Stimulated activated CD8-positive, alpha-beta memory T cell treated with anti-CD3 and anti-CD28 coated beads, Interleukin-7, amount 100 ng/mL, for 4 hours (primary cell): ENCODE results near the gene PTPRG.

ENCODE experiments used
- DNase-seq, 2 donors: peaks; one replicate each; pipeline ENCODE4 v3.0.0-alpha.2; 2020; ENCODE audit warnings: low read depth in 2 of 2

PTPRG gene

GRCh38 chr3:61761694-61762430 lies 200.5 kb downstream of the PTPRG start:
- DNase-seq = no peak

DNA sequence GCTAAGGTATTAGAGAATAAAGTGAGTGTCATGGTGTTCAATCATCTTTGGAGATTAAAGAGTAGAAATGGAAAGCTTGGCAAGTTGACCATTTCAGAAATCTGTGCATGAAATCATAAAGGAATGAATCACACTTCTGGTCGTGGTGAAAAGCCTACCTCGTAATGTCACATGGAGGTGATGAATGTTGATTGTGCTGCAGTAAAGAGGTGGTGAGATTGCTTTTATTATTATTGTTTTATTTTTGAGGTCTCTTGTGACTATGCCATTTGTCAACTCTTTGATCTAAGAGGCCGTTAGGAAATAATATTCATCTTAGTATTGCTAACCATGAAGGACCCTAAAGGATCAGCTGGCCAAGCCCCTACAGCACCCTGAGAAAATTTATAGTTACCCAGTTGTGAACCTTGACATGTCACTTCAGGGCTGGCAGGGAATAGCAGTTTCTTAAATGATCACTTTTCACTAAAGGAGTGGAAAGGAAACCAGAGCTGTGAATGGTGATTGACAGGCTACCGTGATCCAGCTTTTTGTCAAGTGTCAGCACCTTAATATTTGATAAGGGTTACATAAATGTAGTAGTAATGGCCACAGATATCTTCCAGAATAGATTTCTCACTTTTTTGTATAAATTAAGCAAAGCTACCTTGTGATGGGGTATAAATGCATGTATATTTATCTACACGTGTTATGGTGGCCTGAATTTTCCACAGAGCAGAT lies 203.9 kb downstream of the PTPRG start:
- DNase-seq = no peak

- no peak for DNase-seq
Measured at GRCh38 chr3:61768284-61769037, 207.1 kb downstream of the PTPRG start.

- no peak for DNase-seq
Measured at GRCh38 chr3:61769266-61769990, 208.1 kb downstream of the PTPRG start.

DNA sequence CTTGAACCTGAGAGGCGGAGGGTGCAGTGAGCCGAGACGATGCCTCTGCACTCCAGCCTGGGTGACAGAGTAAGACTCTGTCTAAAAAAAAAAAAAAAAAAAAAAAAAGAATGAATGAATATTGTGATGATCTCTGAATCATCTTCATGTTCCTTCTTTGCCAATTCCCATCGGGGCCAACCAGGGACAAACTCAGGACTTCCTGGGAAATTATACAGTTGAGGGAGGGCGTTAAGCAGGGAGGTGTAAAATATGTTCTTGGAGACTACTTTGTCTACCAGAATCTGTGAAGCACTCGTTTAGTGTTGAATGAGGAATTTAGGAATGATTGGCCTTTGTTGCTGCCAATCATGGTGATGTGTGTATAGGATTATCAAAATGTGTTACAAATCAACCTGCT lies 210.6 kb downstream of the PTPRG start:
- DNase-seq = no peak

- no peak for DNase-seq
Measured at GRCh38 chr3:61772456-61772855, 211.1 kb downstream of the PTPRG start.

DNA sequence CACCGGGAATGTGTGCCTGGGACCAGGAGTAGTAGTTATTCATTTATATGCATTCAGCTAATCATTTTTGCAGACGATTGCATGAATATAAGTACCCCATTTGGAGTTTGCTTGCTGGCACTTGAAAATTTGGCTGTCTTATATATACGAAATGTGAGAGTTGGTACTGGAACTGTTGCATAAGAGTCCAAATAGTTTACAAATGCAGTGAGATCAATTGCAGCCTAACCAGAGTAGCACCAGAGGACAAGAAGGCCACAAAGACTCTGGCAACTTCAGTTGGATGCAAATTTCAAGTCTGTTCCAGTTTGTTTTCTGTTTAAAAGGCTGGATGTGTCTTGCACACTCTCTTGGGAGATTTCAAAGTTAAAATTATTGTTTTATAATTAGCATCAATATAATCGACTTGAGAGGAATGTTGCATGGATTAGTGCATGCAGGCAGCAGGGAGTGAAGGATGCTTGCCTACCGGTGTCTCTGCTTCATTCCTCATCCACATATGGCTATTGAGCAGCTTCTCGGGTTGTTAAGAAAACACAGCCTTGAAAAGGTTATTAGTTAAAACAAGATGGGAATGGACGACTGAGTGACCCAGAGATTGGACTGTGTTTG lies 213.0 kb downstream of the PTPRG start:
- no peak for DNase-seq

GRCh38 chr3:61776390-61776789 lies 215.0 kb downstream of the PTPRG start:
- DNase-seq = no peak

DNA sequence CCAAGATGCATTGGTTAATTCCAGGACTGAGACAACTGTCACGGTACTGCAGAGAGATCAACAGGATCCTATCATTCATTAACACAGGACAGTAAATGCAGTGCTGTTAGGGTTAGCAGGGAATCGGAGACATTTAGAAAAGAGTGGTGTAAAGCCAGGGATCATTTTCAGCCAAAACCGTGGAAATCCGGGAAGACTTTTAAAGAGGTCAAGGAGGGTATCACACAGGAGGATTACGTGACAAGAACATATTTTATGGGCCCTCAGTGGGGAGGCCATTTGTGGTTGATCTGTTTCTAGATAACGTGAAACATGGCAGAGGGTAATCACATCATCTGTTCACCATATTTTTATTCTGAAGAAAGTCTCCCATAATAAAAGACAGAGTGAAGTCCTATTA lies 216.1 kb downstream of the PTPRG start:
- no peak for DNase-seq

DNA sequence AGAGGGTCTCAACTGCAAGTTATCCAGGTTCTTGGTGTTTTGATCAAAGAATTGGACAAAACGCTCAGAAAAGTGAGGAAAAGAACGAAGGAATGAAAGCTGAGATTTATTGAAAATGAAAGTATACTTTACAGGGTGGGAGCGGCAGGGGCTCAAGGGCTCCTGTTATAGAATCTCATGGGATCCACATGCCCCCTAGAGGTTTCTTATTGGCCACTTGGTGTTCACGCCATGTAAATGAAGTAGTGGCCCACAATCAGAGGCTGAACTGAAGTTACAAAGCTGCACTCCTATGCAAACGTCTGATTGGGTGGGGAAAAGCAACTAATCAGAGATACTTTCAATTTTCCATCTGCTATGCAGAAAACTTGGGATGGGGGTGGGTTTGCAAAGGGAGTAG lies 216.7 kb downstream of the PTPRG start:
- no peak for DNase-seq

GRCh38 chr3:61780016-61780415 lies 218.6 kb downstream of the PTPRG start:
- DNase-seq = no peak

DNA sequence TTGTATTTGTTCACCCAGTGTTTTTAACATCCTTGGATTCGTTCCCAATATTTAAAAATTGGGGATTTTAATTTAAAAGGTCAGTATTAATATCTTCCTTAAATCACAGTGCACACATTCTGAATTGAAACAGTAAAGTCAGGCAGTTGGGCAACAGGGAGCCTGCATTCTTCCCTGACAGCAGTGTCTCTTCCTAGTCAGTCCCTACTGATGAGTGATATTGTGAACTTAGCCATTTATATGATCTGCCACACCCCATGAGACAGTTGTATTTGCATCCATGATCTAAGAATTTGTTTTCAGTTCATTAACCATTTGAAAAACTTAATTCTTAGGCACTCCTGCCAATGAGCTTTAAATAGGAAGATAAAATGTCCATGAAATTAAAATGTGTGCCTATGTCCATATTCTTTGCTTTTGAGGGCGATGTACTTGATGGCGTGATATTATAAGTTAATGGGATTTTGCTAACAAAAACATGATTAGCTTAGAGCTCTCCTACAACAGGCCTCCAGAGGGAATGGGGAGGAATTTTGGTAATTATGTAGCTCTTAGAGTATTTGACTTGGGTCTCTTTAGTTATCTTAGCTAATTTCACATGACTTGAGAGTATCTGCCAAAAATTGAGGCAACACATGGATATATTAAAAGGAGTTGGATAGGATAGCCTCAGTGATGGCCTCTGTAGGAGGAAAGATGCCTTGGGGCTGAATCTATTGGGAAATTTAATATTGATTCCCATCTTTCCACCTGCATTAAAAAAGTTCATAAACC lies 219.3 kb downstream of the PTPRG start:
- no peak for DNase-seq

DNA sequence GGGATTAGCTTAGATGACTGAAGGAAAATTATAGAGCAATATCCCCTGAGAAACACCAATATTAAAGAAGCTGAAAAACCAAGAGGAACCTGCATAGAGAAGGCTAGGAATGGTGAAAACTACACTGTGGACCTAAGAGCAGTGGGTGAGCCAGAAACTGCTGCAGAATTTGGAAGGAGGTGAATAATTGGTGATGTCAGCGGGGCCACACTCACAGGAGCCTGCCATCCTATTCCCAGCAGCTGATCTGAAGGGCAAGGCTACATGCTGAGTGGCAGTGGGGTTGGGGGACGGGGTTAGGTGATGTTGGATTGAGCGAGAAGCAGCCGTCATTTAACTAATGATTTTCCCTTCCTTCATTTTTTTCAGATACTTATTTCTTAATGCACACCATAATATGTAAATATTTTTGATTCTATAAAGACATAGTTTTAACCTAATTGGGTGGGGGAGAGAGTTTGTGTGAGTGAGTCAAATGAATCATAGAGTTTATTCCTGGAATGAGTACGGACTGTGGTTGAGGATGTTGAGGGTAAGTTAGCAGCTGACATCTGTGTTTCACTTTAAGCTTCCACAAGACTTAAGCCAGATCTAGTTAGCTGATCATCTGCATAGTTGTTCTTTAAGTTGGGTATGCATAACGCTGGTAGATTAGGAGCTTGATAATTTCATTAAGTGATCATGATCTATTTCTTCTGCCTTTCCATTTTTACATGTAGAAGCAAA lies 222.8 kb downstream of the PTPRG start:
- no peak for DNase-seq

- DNase-seq = no peak
Measured at GRCh38 chr3:61788623-61789507, 227.5 kb downstream of the PTPRG start.

- no peak for DNase-seq
Measured at GRCh38 chr3:61789861-61790260, 228.5 kb downstream of the PTPRG start.

DNA sequence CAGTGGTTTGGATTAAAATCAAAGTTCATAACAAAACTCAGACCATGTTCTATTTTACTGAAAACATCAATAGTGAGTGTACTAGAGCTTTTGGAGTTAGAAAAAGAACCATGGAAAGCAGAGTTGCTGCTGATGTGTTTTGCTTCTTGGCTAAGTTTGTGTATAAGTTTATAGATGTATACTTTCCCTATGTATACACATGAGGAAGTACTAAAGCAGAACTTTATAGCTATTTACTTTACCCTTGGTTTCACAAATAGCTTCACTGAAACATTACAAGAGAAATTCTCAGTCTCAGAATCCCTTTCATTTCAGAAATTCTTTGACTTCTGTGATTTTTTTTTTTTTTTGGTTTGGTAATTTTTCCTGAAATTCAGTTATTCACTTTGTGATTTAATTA lies 229.0 kb downstream of the PTPRG start:
- DNase-seq = no peak

GRCh38 chr3:61793056-61793455 lies 231.7 kb downstream of the PTPRG start:
- no peak for DNase-seq

GRCh38 chr3:61793521-61793920 lies 232.2 kb downstream of the PTPRG start:
- DNase-seq = no peak

DNA sequence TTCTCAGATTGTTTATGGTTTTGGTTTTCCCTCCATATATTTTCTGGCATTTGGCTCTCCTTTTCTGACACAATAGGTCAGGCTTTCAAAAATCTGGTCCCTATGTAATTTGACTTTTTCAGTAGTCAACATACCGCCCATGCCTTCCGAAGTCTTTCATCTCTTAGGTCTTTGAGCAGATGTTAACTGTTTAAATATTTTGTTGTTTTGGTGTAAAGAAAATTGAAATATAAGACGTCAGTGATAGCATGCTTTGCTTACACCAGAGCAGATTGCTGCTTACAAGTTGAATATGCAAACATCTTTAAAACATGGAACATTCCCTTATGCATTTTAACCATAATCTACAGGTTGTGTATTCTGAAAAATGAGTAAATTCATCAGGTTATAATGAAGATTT lies 233.0 kb downstream of the PTPRG start:
- DNase-seq = no peak
